ENCODE results near the gene TRIM17. TPM values are rescaled to one million over a fixed set of nuclear protein-coding genes. Genes with fewer than 3 reads are reported as not detected.

TRIM17 gene
- total RNA-seq, 2 experiments from 2014 or later: 0.13 TPM; not detected in 1

- H3K9me3 ChIP-seq (ENCODE audit: low read length): no peaks in the 10 kb centered on the region
- no peaks in the 10 kb centered on the region for H3K36me3 ChIP-seq (ENCODE audit: insufficient read depth, low read length)
- no peaks in the 10 kb centered on the region for H3K4me1 ChIP-seq (ENCODE audit: insufficient read depth, low read length, poor library complexity, severe bottlenecking)
- no peak overlapping the region for H2AFZ ChIP-seq (ENCODE audit: low read length)
- no peak overlapping the region for H3K4me2 ChIP-seq (ENCODE audit: low read length)
- no peaks in the 10 kb centered on the region for H3K79me2 ChIP-seq (ENCODE audit: insufficient read depth, low read depth, low read length)
- ChIA-PET CTCF (ENCODE audit: unreplicated experiment) (no interaction called here), POLR2A (no interaction called here)
- no peaks in the 10 kb centered on the region; the same call in 1 of the 2 replicates for H4K20me1 ChIP-seq (ENCODE audit: insufficient read depth, low read length)
- TF ChIP-seq EZH2phosphoT487 (IDR thresholded peaks at IDR 0.05; ENCODE audit: borderline replicate concordance, low read depth, low read length) (no peak), CTCF (conservative IDR thresholded peaks at IDR 0.05; ENCODE audit: low read length) (no peak)
- H3K27ac ChIP-seq (ENCODE audit: low read depth, low read length, poor library complexity, severe bottlenecking): no peak overlapping the region
- intact Hi-C loops (cut with micrococcal nuclease; ENCODE audit: unreplicated experiment): no loop called here
- no TSS peak for BruUV-seq (replicated peaks)
- H3K9me2 ChIP-seq (ENCODE audit: insufficient read depth, low read length): no peaks in the 10 kb centered on the region
- no peak for DNase-seq (ENCODE audit: low spot score)
- H3K4me3 ChIP-seq (ENCODE audit: low read depth, low read length, poor library complexity, severe bottlenecking): no peak overlapping the region
Observed at GRCh38 chr1:228373681-228374571, 42.7 kb downstream of the TRIM17 start.

- Histone ChIP-seq H3K9me2 (ENCODE audit: insufficient read depth, low read length) (no peaks in the 10 kb centered on the region), H3K4me3 (ENCODE audit: low read depth, low read length, poor library complexity, severe bottlenecking) (no peak overlapping the region), H2AFZ (ENCODE audit: low read length) (no peak overlapping the region), H3K4me2 (ENCODE audit: low read length) (no peak overlapping the region), H3K4me1 (ENCODE audit: insufficient read depth, low read length, poor library complexity, severe bottlenecking) (peaks cover 3% of the 10 kb centered on the region), H3K27ac (ENCODE audit: low read depth, low read length, poor library complexity, severe bottlenecking) (no peak overlapping the region), H3K9me3 (ENCODE audit: low read length) (no peaks in the 10 kb centered on the region), H4K20me1 (ENCODE audit: insufficient read depth, low read length) (no peaks in the 10 kb centered on the region; the same call in 1 of the 2 replicates), H3K36me3 (ENCODE audit: insufficient read depth, low read length) (no peaks in the 10 kb centered on the region), H3K79me2 (ENCODE audit: insufficient read depth, low read depth, low read length) (no peaks in the 10 kb centered on the region)
- POLR2A ChIA-PET: no interaction called here
- CTCF ChIA-PET (ENCODE audit: unreplicated experiment): no interaction called here
- intact Hi-C loops (cut with micrococcal nuclease; ENCODE audit: unreplicated experiment): no loop called here
- TF ChIP-seq CTCF (conservative IDR thresholded peaks at IDR 0.05; ENCODE audit: low read length): no peak
- TF ChIP-seq EZH2phosphoT487 (IDR thresholded peaks at IDR 0.05; ENCODE audit: borderline replicate concordance, low read depth, low read length): no peak
- DNase-seq (ENCODE audit: low spot score): no peak
- BruUV-seq (replicated peaks): no TSS peak
Observed at GRCh38 chr1:228373004-228373680, 43.5 kb downstream of the TRIM17 start.
